ENCODE data around the gene WDFY1. TPM values are rescaled to one million over a fixed set of nuclear protein-coding genes. Genes with fewer than 3 reads are reported as not detected.
A peak's percentile ranks its signal among the peaks of the same experiment; 100 is the strongest.

Gene WDFY1
- total RNA-seq, 6 experiments from 2014 or later, result 35.2 to 50.4 (median 44.7) TPM

DNA sequence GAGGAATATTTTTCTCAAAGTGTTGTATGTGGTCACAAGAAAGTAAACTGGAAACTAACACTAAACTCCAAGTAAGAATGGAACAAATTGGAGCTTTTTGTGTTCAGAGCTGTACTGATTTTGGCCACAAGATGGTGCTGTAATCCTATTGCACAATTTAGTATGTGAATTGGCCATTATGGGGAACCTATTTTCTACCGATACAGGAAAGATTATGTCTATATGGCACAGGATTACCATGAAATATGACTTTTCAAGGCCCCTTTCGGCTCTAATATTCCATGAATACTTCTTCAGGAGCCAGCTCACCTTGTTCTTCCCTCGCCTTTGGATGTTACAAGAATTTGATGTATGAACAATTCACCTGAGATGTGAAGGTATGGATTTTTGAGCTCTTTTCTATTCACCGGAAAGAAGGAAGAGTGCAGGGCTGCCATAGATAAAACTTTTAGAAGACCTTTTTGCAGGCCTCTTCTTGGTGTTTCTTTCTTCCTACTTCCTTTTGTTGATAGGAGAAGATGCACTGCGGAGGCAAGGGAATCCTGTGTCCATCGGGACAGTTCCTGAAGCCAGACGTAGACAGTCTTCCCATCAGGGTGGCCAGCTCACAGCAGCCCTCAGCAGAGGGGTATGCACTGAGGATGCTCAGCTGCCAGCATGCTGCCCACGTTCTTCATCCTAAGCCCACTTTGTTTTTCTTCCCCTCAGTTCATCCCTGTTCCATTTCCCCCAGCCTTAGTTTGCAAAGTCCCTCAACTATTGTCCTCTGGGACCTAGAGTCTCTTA is 25.4 kb upstream of the WDFY1 start:
- TF ChIP-seq, protein P1, sequence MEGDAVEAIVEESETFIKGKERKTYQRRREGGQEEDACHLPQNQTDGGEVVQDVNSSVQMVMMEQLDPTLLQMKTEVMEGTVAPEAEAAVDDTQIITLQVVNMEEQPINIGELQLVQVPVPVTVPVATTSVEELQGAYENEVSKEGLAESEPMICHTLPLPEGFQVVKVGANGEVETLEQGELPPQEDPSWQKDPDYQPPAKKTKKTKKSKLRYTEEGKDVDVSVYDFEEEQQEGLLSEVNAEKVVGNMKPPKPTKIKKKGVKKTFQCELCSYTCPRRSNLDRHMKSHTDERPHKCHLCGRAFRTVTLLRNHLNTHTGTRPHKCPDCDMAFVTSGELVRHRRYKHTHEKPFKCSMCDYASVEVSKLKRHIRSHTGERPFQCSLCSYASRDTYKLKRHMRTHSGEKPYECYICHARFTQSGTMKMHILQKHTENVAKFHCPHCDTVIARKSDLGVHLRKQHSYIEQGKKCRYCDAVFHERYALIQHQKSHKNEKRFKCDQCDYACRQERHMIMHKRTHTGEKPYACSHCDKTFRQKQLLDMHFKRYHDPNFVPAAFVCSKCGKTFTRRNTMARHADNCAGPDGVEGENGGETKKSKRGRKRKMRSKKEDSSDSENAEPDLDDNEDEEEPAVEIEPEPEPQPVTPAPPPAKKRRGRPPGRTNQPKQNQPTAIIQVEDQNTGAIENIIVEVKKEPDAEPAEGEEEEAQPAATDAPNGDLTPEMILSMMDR (IDR thresholded peaks at IDR 0.05), result peak; percentile 99
- H3K4me1 Mint-ChIP-seq (ENCODE audit: low read depth), result peaks cover 37% of the 10 kb centered on the region
- DNase-seq, result peak; percentile 50
- no peaks in the 10 kb centered on the region for H3K9me3 Mint-ChIP-seq
- peak overlapping the region; percentile 58 for H3K27ac Mint-ChIP-seq
- no peak overlapping the region; the same call in 1 of the 2 replicates for H3K4me3 Mint-ChIP-seq
- peaks cover 5% of the 10 kb centered on the region for H3K36me3 Mint-ChIP-seq (ENCODE audit: low read depth)
- H3K27me3 Mint-ChIP-seq (ENCODE audit: insufficient read depth), result no peaks in the 10 kb centered on the region

DNA sequence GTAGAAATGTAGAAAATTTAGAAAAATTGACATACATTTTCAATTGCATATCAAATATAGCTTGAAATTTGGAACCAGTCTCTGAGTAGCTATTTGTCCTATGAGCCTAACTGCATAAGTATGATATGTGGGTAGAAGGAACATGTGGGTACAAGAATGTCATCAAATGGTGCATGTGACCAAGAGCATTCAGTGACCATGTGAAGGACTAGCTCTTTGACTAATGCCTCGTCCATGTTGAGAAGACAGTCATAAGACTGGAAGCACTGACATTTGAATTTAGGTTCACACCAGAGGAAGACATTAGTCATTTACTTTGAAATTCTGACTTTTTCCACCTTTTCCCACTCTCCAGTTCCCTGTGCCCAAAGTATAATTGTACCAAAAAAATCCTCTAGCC is 24.7 kb upstream of the WDFY1 start:
- Mint-ChIP-seq H3K9me3 (no peaks in the 10 kb centered on the region), H3K27ac (peak overlapping the region; percentile 58), H3K36me3 (ENCODE audit: low read depth) (peaks cover 5% of the 10 kb centered on the region), H3K4me3 (no peak overlapping the region), H3K27me3 (ENCODE audit: insufficient read depth) (no peaks in the 10 kb centered on the region), H3K4me1 (ENCODE audit: low read depth) (peaks cover 37% of the 10 kb centered on the region)
- peak; percentile 48 for DNase-seq
- TF ChIP-seq, protein P1 (IDR thresholded peaks at IDR 0.05), result no peak

DNA sequence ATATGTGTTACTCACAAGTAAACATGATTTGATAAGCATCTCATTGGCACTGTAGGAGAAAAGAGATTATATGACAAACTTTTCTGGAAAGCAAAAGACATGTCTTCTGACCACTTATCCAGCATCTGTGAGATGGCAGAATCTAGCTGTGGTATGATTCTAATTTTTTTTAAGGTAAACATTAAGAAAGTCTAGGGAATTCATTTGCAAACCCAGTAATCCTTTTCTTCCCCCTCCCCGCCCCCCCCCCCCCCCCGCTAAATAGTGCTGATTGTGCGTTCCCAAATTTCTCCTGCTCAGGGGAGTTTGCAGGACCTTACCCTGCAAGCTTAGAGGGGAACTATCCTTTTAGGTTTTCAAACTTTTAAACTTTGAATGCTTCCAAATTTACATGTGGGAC is 24.2 kb upstream of the WDFY1 start:
- no peaks in the 10 kb centered on the region for H3K9me3 Mint-ChIP-seq
- no peak for DNase-seq
- TF ChIP-seq, protein P1 (IDR thresholded peaks at IDR 0.05), result no peak
- H3K4me1 Mint-ChIP-seq (ENCODE audit: low read depth), result peaks cover 37% of the 10 kb centered on the region
- H3K27me3 Mint-ChIP-seq (ENCODE audit: insufficient read depth), result no peaks in the 10 kb centered on the region
- H3K4me3 Mint-ChIP-seq, result no peak overlapping the region
- H3K36me3 Mint-ChIP-seq (ENCODE audit: low read depth), result peaks cover 5% of the 10 kb centered on the region
- no peak overlapping the region for H3K27ac Mint-ChIP-seq

DNA sequence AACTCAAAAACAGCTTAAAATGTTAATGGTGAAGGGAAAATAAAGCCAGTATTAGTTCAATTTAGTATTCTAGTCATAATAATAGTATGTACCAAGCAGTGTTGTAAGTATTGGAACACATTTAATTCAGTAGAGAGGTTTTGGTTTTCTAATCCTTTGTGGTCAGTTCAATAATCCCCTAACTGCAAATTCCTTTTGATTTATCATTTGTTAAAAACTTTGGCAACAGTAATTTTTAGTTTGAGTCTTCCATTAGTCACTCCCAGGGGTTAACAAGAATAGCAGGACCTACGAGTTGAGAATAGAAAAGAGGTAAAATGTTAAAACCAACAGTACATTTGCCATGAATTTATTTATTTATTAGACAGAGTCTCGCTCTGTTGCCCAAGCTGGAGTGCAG is 22.8 kb upstream of the WDFY1 start:
- Mint-ChIP-seq H3K36me3 (ENCODE audit: low read depth) (peaks cover 9% of the 10 kb centered on the region), H3K4me3 (no peak overlapping the region), H3K4me1 (ENCODE audit: low read depth) (peaks cover 37% of the 10 kb centered on the region), H3K9me3 (no peaks in the 10 kb centered on the region), H3K27me3 (ENCODE audit: insufficient read depth) (no peaks in the 10 kb centered on the region), H3K27ac (no peak overlapping the region)
- peak; percentile 47 for DNase-seq
- TF ChIP-seq, protein P1 (IDR thresholded peaks at IDR 0.05), result no peak

DNA sequence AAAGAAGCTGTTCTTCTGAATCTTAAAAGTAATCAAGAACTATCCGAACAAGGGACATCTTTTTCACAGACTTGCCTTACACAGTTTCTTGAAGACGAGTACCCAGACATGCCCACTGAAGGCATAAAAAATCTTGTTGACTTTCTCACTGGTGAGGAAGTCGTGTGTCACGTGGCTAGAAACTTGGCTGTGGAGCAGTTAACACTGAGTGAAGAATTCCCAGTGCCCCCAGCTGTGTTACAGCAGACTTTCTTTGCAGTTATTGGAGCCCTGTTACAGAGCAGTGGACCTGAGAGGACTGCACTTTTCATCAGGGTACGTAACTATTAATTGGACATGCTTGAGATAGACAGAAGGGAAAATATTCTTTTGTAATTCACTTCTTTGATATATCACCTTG is 14.6 kb upstream of the WDFY1 start:
- H3K4me3 Mint-ChIP-seq, result no peak overlapping the region
- no peak overlapping the region for H3K27ac Mint-ChIP-seq
- no peaks in the 10 kb centered on the region for H3K9me3 Mint-ChIP-seq
- H3K4me1 Mint-ChIP-seq (ENCODE audit: low read depth), result peaks cover 53% of the 10 kb centered on the region
- DNase-seq, result no peak
- H3K36me3 Mint-ChIP-seq (ENCODE audit: low read depth), result peaks cover 43% of the 10 kb centered on the region
- TF ChIP-seq, protein P1 (IDR thresholded peaks at IDR 0.05), result no peak
- no peaks in the 10 kb centered on the region for H3K27me3 Mint-ChIP-seq (ENCODE audit: insufficient read depth)

Data from HFFc6 (cell line).